Epithelial cell of umbilical artery (primary cell): ENCODE results near the gene CHD5. TPM values are rescaled to one million over a fixed set of nuclear protein-coding genes. Genes with fewer than 3 reads are reported as not detected.

Experiments
- total RNA-seq: library from RNA; depleted of rRNA; stranded (reverse); fragments of >200 nt; gene quantifications from 2 replicates; pipeline ENCODE4 v1.2.3, GENCODE V29; 2014

Gene CHD5
- under 0.01 TPM in 1 of 2 replicates, not detected in the other for total RNA-seq

GRCh38 chr1:6180268-6180706, at the start of gene CHD5:
Gene CHD5 (minus strand): TSS chr1:6180321. CDS start chr1:6180023, 298 bp downstream.

DNA sequence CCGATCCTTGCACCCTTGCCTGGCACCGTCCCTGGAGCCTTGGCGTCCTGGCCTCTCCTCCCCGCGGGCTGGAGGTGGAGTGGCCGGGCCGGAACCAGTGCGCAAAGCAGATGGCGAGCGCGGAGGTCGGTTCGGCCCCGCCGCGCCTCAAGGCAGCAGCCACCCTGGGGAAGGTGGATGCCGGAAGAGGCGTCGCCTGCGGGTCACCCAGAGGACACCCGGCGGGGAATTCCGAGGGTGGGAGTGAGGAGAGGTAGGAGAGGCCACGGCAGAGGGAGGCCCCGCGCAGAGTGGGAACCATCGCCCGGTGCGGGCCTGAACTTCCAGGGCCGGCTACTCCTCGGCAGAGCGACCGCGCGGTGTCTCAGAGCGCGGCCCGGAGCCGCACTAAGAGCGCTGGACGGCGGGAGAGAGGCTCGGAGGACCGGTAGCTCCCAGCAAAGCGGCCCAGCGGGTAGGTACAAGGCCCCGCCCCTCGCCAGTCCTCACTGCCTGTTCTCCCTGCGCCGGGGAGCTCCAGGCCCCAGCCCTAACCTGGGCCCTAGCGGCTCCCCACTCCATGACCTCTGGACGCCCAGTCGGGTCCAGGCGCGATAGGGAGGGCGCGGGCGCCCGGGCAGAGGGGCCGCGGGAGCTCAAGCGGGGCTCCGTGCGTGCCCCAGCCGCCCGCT, 25.9 kb upstream of the CHD5 start, which contains the start of gene RNF207:
Gene RNF207 (plus strand): TSS at position 271 of the 671 bp plus-strand sequence. CDS start 417 bp downstream, outside the sequence.

GRCh38 chr1:6199298-6200187, 19.4 kb upstream of the CHD5 start, which contains the start of gene RPL22:
Gene RPL22 (minus strand): TSS chr1:6199595. CDS start chr1:6199573, 22 bp downstream.

Other genes starting within 250 kb of the CHD5 start
- gene NPHP4, start 187.9 kb downstream of the CHD5 start, total RNA-seq: 4.3 and 4.5 TPM in 2 replicates
- gene KCNAB2, start 134.4 kb downstream of the CHD5 start, total RNA-seq: 2.4 and 2.9 TPM in 2 replicates
- 106 and 166 TPM in 2 replicates for gene RPL22, start 19.3 kb upstream of the CHD5 start, total RNA-seq
- 5.2 and 9.4 TPM in 2 replicates for gene RNF207, start 25.8 kb upstream of the CHD5 start, total RNA-seq
- 72.1 and 81.8 TPM in 2 replicates for gene ICMT, start 55.6 kb upstream of the CHD5 start, total RNA-seq
- gene HES3, start 63.9 kb upstream of the CHD5 start, total RNA-seq: not detected in 2 replicates
- 1.4 and 1.9 TPM in 2 replicates for gene GPR153, start 80.8 kb upstream of the CHD5 start, total RNA-seq
- gene ACOT7, start 213.4 kb upstream of the CHD5 start, total RNA-seq: 48.2 and 52.6 TPM in 2 replicates
- 10.0 and 59.4 TPM in 2 replicates for gene HES2, start 239.6 kb upstream of the CHD5 start, total RNA-seq
- gene ESPN, start 244.5 kb upstream of the CHD5 start, total RNA-seq: 0.30 and 1.3 TPM in 2 replicates